Panc1 (cell line): ENCODE results near the gene THRB.

ENCODE experiments used
- POLR2AphosphoS5 ChIP-seq: IDR thresholded peaks from 2 replicates; pipeline ENCODE4 v1.6.1; 2012; ENCODE audit warnings: mild to moderate bottlenecking, low read depth, low read length, moderate library complexity
- SIN3A ChIP-seq: IDR thresholded peaks from 2 replicates; pipeline ENCODE4 v1.6.1; 2012; ENCODE audit warnings: low read depth, mild to moderate bottlenecking, low read length, moderate library complexity, borderline replicate concordance; ENCODE audit not compliant: insufficient read depth
- TF ChIP-seq, protein P1 (sequence below): fragments of 450-650 bp; IDR thresholded peaks from 2 replicates; pipeline ENCODE4 v1.5.1; 2017; ENCODE audit warnings: mild to moderate bottlenecking

GRCh38 chr3:24072193-24072592 lies 422.5 kb downstream of the THRB start:
- TF ChIP-seq, protein P1, sequence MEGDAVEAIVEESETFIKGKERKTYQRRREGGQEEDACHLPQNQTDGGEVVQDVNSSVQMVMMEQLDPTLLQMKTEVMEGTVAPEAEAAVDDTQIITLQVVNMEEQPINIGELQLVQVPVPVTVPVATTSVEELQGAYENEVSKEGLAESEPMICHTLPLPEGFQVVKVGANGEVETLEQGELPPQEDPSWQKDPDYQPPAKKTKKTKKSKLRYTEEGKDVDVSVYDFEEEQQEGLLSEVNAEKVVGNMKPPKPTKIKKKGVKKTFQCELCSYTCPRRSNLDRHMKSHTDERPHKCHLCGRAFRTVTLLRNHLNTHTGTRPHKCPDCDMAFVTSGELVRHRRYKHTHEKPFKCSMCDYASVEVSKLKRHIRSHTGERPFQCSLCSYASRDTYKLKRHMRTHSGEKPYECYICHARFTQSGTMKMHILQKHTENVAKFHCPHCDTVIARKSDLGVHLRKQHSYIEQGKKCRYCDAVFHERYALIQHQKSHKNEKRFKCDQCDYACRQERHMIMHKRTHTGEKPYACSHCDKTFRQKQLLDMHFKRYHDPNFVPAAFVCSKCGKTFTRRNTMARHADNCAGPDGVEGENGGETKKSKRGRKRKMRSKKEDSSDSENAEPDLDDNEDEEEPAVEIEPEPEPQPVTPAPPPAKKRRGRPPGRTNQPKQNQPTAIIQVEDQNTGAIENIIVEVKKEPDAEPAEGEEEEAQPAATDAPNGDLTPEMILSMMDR, result no peak
- TF ChIP-seq POLR2AphosphoS5 (no peak), SIN3A (no peak)
